Lower leg skin (tissue), 4 donors: Measurements from ENCODE around the gene NR1H4. TPM values are rescaled to one million over a fixed set of nuclear protein-coding genes. Genes with fewer than 3 reads are reported as not detected.
"Not testable (repeated sequence)": the region's sequence is repeated elsewhere in the genome, so short reads cannot be mapped to it uniquely, and the experiment has no call there.

Experiments
- DNase-seq, 2 donors: peaks; one replicate each; pipeline ENCODE4 v3.0.0-alpha.2; 2019; ENCODE audit warnings: low spot score in 2 of 2
- H3K4me3 ChIP-seq: fragments of 200-600 bp; sonication (generic); 2 replicates; pipeline ENCODE4 v1.5.1; 2017; ENCODE audit warnings: mild to moderate bottlenecking, low read depth; ENCODE audit not compliant: poor library complexity, severe bottlenecking
- CTCF ChIP-seq, 3 donors: fragments of 450-650 bp; IDR thresholded peaks; one replicate each; pipeline ENCODE4 v1.5.1; 2016; ENCODE audit warnings: antibody characterized with exemption in 3 of 3, mild to moderate bottlenecking in 3 of 3, moderate library complexity in 2 of 3
- POLR2A ChIP-seq, 2 donors: fragments of 450-650 bp; IDR thresholded peaks; one replicate each; pipeline ENCODE4 v1.6.1; 2016 to 2017; ENCODE audit warnings: antibody characterized with exemption in 2 of 2, mild to moderate bottlenecking in 1 of 2, moderate library complexity in 1 of 2
- WGBS, 2 donors: methylation state at CpG; one replicate each; pipeline ENCODE4 v1.1.5; 2018; 5-methylcytosine and 5-hydroxymethylcytosine counted together
- intact Hi-C: fragments of 100-400 bp; cut with DNase I; formaldehyde crosslinking; loops from one replicate; pipeline ENCODE4 v1.15.0; 2023; ENCODE audit warnings: low total_unique reads
- total RNA-seq, 4 donors: library from RNA; depleted of rRNA; stranded (reverse); fragments of >200 nt; gene quantifications; one replicate each; pipeline ENCODE4 v1.1.0, GENCODE V29; 2016

Gene NR1H4
- total RNA-seq, 4 donors from 2014 or later = not detected

- TF ChIP-seq POLR2A (IDR thresholded peaks at IDR 0.05) = no peak
- TF ChIP-seq CTCF (IDR thresholded peaks at IDR 0.05) = no peak
- intact Hi-C loops = no loop called here
- 90 to 95% methylated on average over 5 of the region's 5 CpGs for WGBS, 2 donors
- H3K4me3 ChIP-seq = no peak overlapping the region
- no peak for DNase-seq
Observed at GRCh38 chr12:100578923-100579322, 105.3 kb downstream of the NR1H4 start.

GRCh38 chr12:100579844-100580243 lies 106.2 kb downstream of the NR1H4 start:
- intact Hi-C loops = no loop called here
- no peak overlapping the region for H3K4me3 ChIP-seq
- TF ChIP-seq CTCF (IDR thresholded peaks at IDR 0.05) (no peak), POLR2A (IDR thresholded peaks at IDR 0.05) (no peak)
- WGBS, 2 donors = 74 to 75% methylated on average over 2 of the region's 2 CpGs
- DNase-seq = no peak

- 77 to 84% methylated on average over 3 of the region's 3 CpGs for WGBS, 2 donors
- intact Hi-C loops = no loop called here
- no peak overlapping the region for H3K4me3 ChIP-seq
- no peak for TF ChIP-seq POLR2A (IDR thresholded peaks at IDR 0.05)
- TF ChIP-seq CTCF (IDR thresholded peaks at IDR 0.05) = no peak
- DNase-seq = no peak
Observed at GRCh38 chr12:100584256-100584655, 110.6 kb downstream of the NR1H4 start.

- no peak for DNase-seq
- WGBS, 2 donors = 89 to 95% methylated on average over 4 of the region's 4 CpGs
- H3K4me3 ChIP-seq = no peak overlapping the region
- intact Hi-C loops = loop anchor here (1.0 kb wide), 1 partner anchor 9 kb away; no protein-coding TSS in a partner anchor
- TF ChIP-seq POLR2A (IDR thresholded peaks at IDR 0.05) (no peak), CTCF (IDR thresholded peaks at IDR 0.05) (no peak)
Observed at GRCh38 chr12:100591979-100592378, 118.3 kb downstream of the NR1H4 start.

- intact Hi-C loops = no loop called here
- 51 to 52% methylated on average over 5 of the region's 5 CpGs for WGBS, 2 donors
- no peak overlapping the region for H3K4me3 ChIP-seq
- TF ChIP-seq POLR2A (IDR thresholded peaks at IDR 0.05) = no peak
- TF ChIP-seq CTCF (IDR thresholded peaks at IDR 0.05) = no peak
- no peak for DNase-seq
Observed at GRCh38 chr12:100593490-100593889, 119.8 kb downstream of the NR1H4 start.

- no peak for DNase-seq
- TF ChIP-seq POLR2A (IDR thresholded peaks at IDR 0.05) = no peak
- TF ChIP-seq CTCF (IDR thresholded peaks at IDR 0.05) = no peak
- WGBS, 2 donors = 80 to 85% methylated on average over 1 of the region's 1 CpG
- intact Hi-C loops = loop anchor here (1.0 kb wide), 1 partner anchor 9 kb away; no protein-coding TSS in a partner anchor
- H3K4me3 ChIP-seq = no peak overlapping the region
Observed at GRCh38 chr12:100601626-100602025, 128.0 kb downstream of the NR1H4 start.

GRCh38 chr12:100602997-100603396 lies 129.3 kb downstream of the NR1H4 start:
- 81 to 86% methylated on average over 1 of the region's 1 CpG for WGBS, 2 donors
- H3K4me3 ChIP-seq, DNase-seq, intact Hi-C loops: not testable (repeated sequence)
